HCT116 (cell line): ENCODE measurements around the gene PLA2G4C. TPM values are rescaled to one million over a fixed set of nuclear protein-coding genes. Genes with fewer than 3 reads are reported as not detected.

Experiments used
- ATAC-seq: fragments of 200-7000 bp; cut with Tn5 transposase; 2 replicates; pipeline ENCODE4 v1.9.1; 2020; ENCODE audit warnings: mild to moderate bottlenecking, moderate library complexity
- BruUV-seq: library from RNA; stranded (reverse); fragments of 400-500 nt; replicated peaks from 2 replicates; lab custom pipeline; 2021; lab: Mats Ljungman, UMichigan
- CTCF ChIA-PET: fragments of 300-600 bp; sonication (Branson Sonifier 250); formaldehyde crosslinking; loops from one replicate; lab custom pipeline; 2021; ENCODE audit warnings: antibody characterized with exemption; lab: Charles Lee
- POLR2A ChIA-PET: fragments of 300-600, 350-600 bp; sonication (Branson Sonifier 250); formaldehyde crosslinking; loops from one replicate; lab custom pipeline; 2021; ENCODE audit warnings: antibody characterized with exemption; lab: Charles Lee
- RAD21 ChIA-PET, 2 experiments: fragments of 300-600 bp; sonication (Branson Sonifier 250); formaldehyde crosslinking; loops; one replicate each; lab custom pipeline; 2023; ENCODE audit warnings: low total read pairs in 2 of 2; ENCODE audit not compliant: uncharacterized antibody in 2 of 2, unreplicated experiment in 2 of 2, low non-redundant PET in 1 of 2; lab: Charles Lee
- DNase-seq: peaks from one replicate; pipeline ENCODE4 v3.0.0-alpha.2; 2010; ENCODE audit warnings: low read depth, low spot score
- H2AFZ ChIP-seq: fragments of 200-600 bp; shearing (Covaris generic), sonication (generic); 2 replicates; pipeline ENCODE4 v1.6.1; 2017; ENCODE audit warnings: low read depth, mixed run types, mixed read lengths, antibody characterized with exemption, low read length; ENCODE audit not compliant: poor library complexity, severe bottlenecking
- H3K27ac ChIP-seq: 2 replicates; pipeline ENCODE4 v1.5.1; 2012; ENCODE audit warnings: low read depth, low read length
- H3K27me3 ChIP-seq: fragments of 200-600 bp; sonication (generic); 2 replicates; pipeline ENCODE4 v1.6.1; 2016; ENCODE audit warnings: mixed run types, low read length, mixed read lengths; ENCODE audit not compliant: insufficient read depth
- H3K36me3 ChIP-seq, 2 experiments: fragments of 200-500 bp in 1 of 2; fragments of 200-600 bp in 1 of 2; sonication (Bioruptor generic) in 1 of 2; sonication (generic) in 1 of 2; 2 replicates each; pipeline versions ENCODE4 v1.5.1 to v1.6.1; 2014 to 2016; ENCODE audit warnings: low read length in 2 of 2, inconsistent platforms in 1 of 2, mixed read lengths in 1 of 2, mixed run types in 1 of 2; ENCODE audit not compliant: insufficient read depth in 2 of 2, control insufficient read depth in 1 of 2
- H3K4me1 ChIP-seq, 2 experiments: fragments of 200-600 bp in 1 of 2; sonication (generic) in 1 of 2; 2 replicates each; pipeline versions ENCODE4 v1.5.1 to v1.6.1; 2012 to 2017; ENCODE audit warnings: low read length in 2 of 2, inconsistent platforms in 1 of 2, mild to moderate bottlenecking in 1 of 2, mixed read lengths in 1 of 2, mixed run types in 1 of 2, moderate library complexity in 1 of 2; ENCODE audit not compliant: insufficient read depth in 2 of 2, control insufficient read depth in 1 of 2
- H3K4me2 ChIP-seq: fragments of 200-600 bp; sonication (generic); 2 replicates; pipeline ENCODE4 v1.6.1; 2017; ENCODE audit warnings: mixed run types, low read length, mixed read lengths
- H3K4me3 ChIP-seq, 2 experiments: fragments of 200-600 bp in 1 of 2; sonication (generic) in 1 of 2; replicated peaks in 1 of 2; 2 replicates each; pipeline ENCODE4 v1.5.1; 2011 to 2016; ENCODE audit warnings: low read length in 2 of 2, control low read depth in 1 of 2, low read depth in 1 of 2, mild to moderate bottlenecking in 1 of 2, mixed read lengths in 1 of 2, mixed run types in 1 of 2
- H3K79me2 ChIP-seq: fragments of 200-600 bp; sonication (generic); 2 replicates; pipeline ENCODE4 v1.6.1; 2017; ENCODE audit warnings: mild to moderate bottlenecking, mixed run types, low read length, moderate library complexity, mixed read lengths; ENCODE audit not compliant: insufficient read depth
- H3K9ac ChIP-seq: fragments of 200-600 bp; sonication (generic); 2 replicates; pipeline ENCODE4 v1.6.1; 2016; ENCODE audit warnings: low read length, mixed read lengths
- H3K9me2 ChIP-seq: fragments of 200-600 bp; sonication (generic), shearing (Covaris generic); 2 replicates; pipeline ENCODE4 v1.6.1; 2017; ENCODE audit warnings: mixed run types, mild to moderate bottlenecking, moderate library complexity; ENCODE audit not compliant: insufficient read depth
- H3K9me3 ChIP-seq, 2 experiments: fragments of 200-500 bp in 1 of 2; fragments of 200-600 bp in 1 of 2; sonication (Bioruptor generic) in 1 of 2; sonication (generic) in 1 of 2; 2 replicates each; pipeline ENCODE4 v1.6.1; 2014 to 2017; ENCODE audit warnings: low read length in 2 of 2, mixed read lengths in 2 of 2, inconsistent platforms in 1 of 2, low read depth in 1 of 2, mild to moderate bottlenecking in 1 of 2, mixed run types in 1 of 2, moderate library complexity in 1 of 2; ENCODE audit not compliant: control insufficient read depth in 1 of 2, insufficient read depth in 1 of 2
- H4K20me1 ChIP-seq: fragments of 200-600 bp; sonication (generic), shearing (Covaris generic); 2 replicates; pipeline ENCODE4 v1.6.1; 2017; ENCODE audit warnings: mixed run types, mild to moderate bottlenecking, moderate library complexity; ENCODE audit not compliant: insufficient read depth
- CBX3 ChIP-seq: IDR thresholded peaks from 2 replicates; pipeline ENCODE4 v1.6.1; 2012; ENCODE audit warnings: low read depth
- CEBPB ChIP-seq: IDR thresholded peaks from 2 replicates; pipeline ENCODE4 v1.6.1; 2012; ENCODE audit warnings: low read depth
- EGR1 ChIP-seq: IDR thresholded peaks from 2 replicates; pipeline ENCODE4 v1.6.1; 2012; ENCODE audit warnings: low read depth
- ELF1 ChIP-seq: IDR thresholded peaks from 2 replicates; pipeline ENCODE4 v1.6.1; 2012; ENCODE audit warnings: low read depth, borderline replicate concordance
- EZH2 ChIP-seq: fragments of 200-600 bp; sonication (generic); IDR thresholded peaks from 2 replicates; pipeline ENCODE4 v1.6.1; 2017; ENCODE audit warnings: antibody characterized with exemption, mixed run types
- EZH2phosphoT487 ChIP-seq: fragments of 200-600 bp; IDR thresholded peaks from 2 replicates; pipeline ENCODE4 v1.6.1; 2018; ENCODE audit warnings: antibody characterized with exemption, borderline replicate concordance
- FOSL1 ChIP-seq: IDR thresholded peaks from 2 replicates; pipeline ENCODE4 v1.6.1; 2012; ENCODE audit warnings: low read depth
- JUND ChIP-seq: IDR thresholded peaks from 2 replicates; pipeline ENCODE4 v1.6.1; 2012
- POLR2AphosphoS5 ChIP-seq: IDR thresholded peaks from 2 replicates; pipeline ENCODE4 v1.6.1; 2011; ENCODE audit warnings: mild to moderate bottlenecking, low read depth, low read length, moderate library complexity
- RAD21 ChIP-seq: IDR thresholded peaks from 2 replicates; pipeline ENCODE4 v1.6.1; 2012; ENCODE audit warnings: low read depth, mild to moderate bottlenecking
- SIN3A ChIP-seq: IDR thresholded peaks from 2 replicates; pipeline ENCODE4 v1.6.1; 2012; ENCODE audit warnings: low read depth
- SP1 ChIP-seq: IDR thresholded peaks from 2 replicates; pipeline ENCODE4 v1.6.1; 2012; ENCODE audit warnings: low read depth
- SRF ChIP-seq: IDR thresholded peaks from 2 replicates; pipeline ENCODE4 v1.6.1; 2012; ENCODE audit warnings: low read depth
- TCF7L2 ChIP-seq: IDR thresholded peaks from 2 replicates; pipeline ENCODE4 v1.7.0; 2011; ENCODE audit warnings: borderline replicate concordance, inconsistent platforms; ENCODE audit not compliant: insufficient read depth, insufficient read length; ENCODE audit errors: extremely low read depth
- YY1 ChIP-seq: IDR thresholded peaks from 2 replicates; pipeline ENCODE4 v1.6.1; 2011; ENCODE audit warnings: low read length, low read depth, moderate library complexity, mild to moderate bottlenecking; ENCODE audit not compliant: insufficient replicate concordance; ENCODE audit errors: extremely low read depth
- ZFX ChIP-seq: fragments of 450-650 bp; IDR thresholded peaks from 2 replicates; pipeline ENCODE4 v1.6.1; 2017
- ZNF274 ChIP-seq: fragments of 200-500 bp; sonication (Bioruptor generic); IDR thresholded peaks from 2 replicates; pipeline ENCODE4 v1.6.1; 2014; ENCODE audit warnings: mild to moderate bottlenecking, low read depth, low read length, inconsistent platforms
- intact Hi-C: fragments of 100-400 bp; cut with micrococcal nuclease; formaldehyde crosslinking; loops from 2 replicates; pipeline ENCODE4 v1.10.0; 2022
- total RNA-seq: library from RNA; stranded (reverse); gene quantifications from one replicate; pipeline ENCODE4 v1.2.1, GENCODE V29; 2021; ENCODE audit not compliant: unreplicated experiment
- TF ChIP-seq, protein P1 (sequence below): IDR thresholded peaks from 2 replicates; pipeline ENCODE4 v1.6.1; 2011; ENCODE audit warnings: mild to moderate bottlenecking, low read length, moderate library complexity; ENCODE audit not compliant: insufficient replicate concordance; ENCODE audit errors: extremely low read depth
- TF ChIP-seq, protein P2 (sequence below): IDR thresholded peaks from 2 replicates; pipeline ENCODE4 v1.6.1; 2012
- TF ChIP-seq, protein P3 (sequence below): IDR thresholded peaks from 2 replicates; pipeline ENCODE4 v1.6.1; 2012
- TF ChIP-seq, protein P4 (sequence below), 3 experiments: fragments of 200-600 bp in 1 of 3; sonication (generic) in 1 of 3; IDR thresholded peaks in 2 of 3; conservative IDR thresholded peaks in 1 of 3; 2 replicates each; pipeline ENCODE4 v1.5.1; 2012 to 2017; ENCODE audit warnings: low read depth in 2 of 3, low read length in 2 of 3, antibody characterized with exemption in 1 of 3, borderline replicate concordance in 1 of 3, control low read depth in 1 of 3, mild to moderate bottlenecking in 1 of 3, mixed read lengths in 1 of 3, mixed run types in 1 of 3, moderate library complexity in 1 of 3; ENCODE audit not compliant: insufficient read depth in 1 of 3

Gene PLA2G4C
- total RNA-seq, 1 experiment from 2014 or later = 1.7 TPM

GRCh38 chr19:48004236-48004635 lies 106.4 kb downstream of the PLA2G4C start (continued):
- no peak for TF ChIP-seq RAD21
- TF ChIP-seq SRF = no peak
- TF ChIP-seq, protein P1, sequence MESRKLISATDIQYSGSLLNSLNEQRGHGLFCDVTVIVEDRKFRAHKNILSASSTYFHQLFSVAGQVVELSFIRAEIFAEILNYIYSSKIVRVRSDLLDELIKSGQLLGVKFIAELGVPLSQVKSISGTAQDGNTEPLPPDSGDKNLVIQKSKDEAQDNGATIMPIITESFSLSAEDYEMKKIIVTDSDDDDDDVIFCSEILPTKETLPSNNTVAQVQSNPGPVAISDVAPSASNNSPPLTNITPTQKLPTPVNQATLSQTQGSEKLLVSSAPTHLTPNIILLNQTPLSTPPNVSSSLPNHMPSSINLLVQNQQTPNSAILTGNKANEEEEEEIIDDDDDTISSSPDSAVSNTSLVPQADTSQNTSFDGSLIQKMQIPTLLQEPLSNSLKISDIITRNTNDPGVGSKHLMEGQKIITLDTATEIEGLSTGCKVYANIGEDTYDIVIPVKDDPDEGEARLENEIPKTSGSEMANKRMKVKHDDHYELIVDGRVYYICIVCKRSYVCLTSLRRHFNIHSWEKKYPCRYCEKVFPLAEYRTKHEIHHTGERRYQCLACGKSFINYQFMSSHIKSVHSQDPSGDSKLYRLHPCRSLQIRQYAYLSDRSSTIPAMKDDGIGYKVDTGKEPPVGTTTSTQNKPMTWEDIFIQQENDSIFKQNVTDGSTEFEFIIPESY = no peak
- TF ChIP-seq, protein P2, sequence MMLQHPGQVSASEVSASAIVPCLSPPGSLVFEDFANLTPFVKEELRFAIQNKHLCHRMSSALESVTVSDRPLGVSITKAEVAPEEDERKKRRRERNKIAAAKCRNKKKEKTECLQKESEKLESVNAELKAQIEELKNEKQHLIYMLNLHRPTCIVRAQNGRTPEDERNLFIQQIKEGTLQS = no peak
- TF ChIP-seq, all 23 proteins: peak for 0

GRCh38 chr19:48000846-48001245 lies 109.8 kb downstream of the PLA2G4C start:
- Histone ChIP-seq H3K4me3 (no peak overlapping the region), H3K36me3 (no peaks in the 10 kb centered on the region), H3K27me3 (no peaks in the 10 kb centered on the region), H3K9ac (no peak overlapping the region), H3K9me2 (no peaks in the 10 kb centered on the region), H3K4me2 (no peak overlapping the region), H2AFZ (no peak overlapping the region), H3K79me2 (no peaks in the 10 kb centered on the region), H3K9me3 (no peaks in the 10 kb centered on the region), H4K20me1 (no peaks in the 10 kb centered on the region), H3K27ac (no peak overlapping the region), H3K4me1 (no peaks in the 10 kb centered on the region)
- DNase-seq (no peak), ATAC-seq (no peak)
- no peak for TF ChIP-seq EGR1
- TF ChIP-seq, protein P3, sequence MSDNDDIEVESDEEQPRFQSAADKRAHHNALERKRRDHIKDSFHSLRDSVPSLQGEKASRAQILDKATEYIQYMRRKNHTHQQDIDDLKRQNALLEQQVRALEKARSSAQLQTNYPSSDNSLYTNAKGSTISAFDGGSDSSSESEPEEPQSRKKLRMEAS = no peak
- no peak for TF ChIP-seq YY1
- TF ChIP-seq ZNF274 = no peak
- no peak for TF ChIP-seq TCF7L2
- no peak for TF ChIP-seq SRF
- no peak for TF ChIP-seq POLR2AphosphoS5
- no peak for TF ChIP-seq CEBPB
- no peak for TF ChIP-seq JUND
- TF ChIP-seq RAD21 = no peak
- no peak for TF ChIP-seq CBX3
- no peak for TF ChIP-seq FOSL1
- TF ChIP-seq, protein P2 = no peak
- no peak for TF ChIP-seq ELF1
- TF ChIP-seq EZH2 = no peak
- TF ChIP-seq, protein P4, sequence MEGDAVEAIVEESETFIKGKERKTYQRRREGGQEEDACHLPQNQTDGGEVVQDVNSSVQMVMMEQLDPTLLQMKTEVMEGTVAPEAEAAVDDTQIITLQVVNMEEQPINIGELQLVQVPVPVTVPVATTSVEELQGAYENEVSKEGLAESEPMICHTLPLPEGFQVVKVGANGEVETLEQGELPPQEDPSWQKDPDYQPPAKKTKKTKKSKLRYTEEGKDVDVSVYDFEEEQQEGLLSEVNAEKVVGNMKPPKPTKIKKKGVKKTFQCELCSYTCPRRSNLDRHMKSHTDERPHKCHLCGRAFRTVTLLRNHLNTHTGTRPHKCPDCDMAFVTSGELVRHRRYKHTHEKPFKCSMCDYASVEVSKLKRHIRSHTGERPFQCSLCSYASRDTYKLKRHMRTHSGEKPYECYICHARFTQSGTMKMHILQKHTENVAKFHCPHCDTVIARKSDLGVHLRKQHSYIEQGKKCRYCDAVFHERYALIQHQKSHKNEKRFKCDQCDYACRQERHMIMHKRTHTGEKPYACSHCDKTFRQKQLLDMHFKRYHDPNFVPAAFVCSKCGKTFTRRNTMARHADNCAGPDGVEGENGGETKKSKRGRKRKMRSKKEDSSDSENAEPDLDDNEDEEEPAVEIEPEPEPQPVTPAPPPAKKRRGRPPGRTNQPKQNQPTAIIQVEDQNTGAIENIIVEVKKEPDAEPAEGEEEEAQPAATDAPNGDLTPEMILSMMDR (IDR thresholded peaks at IDR 0.05 in 2 of 3, conservative IDR thresholded peaks at IDR 0.05 in 1 of 3; ENCODE audit: borderline replicate concordance in 1 of 3, insufficient read depth in 1 of 3, low read depth in 2 of 3, low read length in 2 of 3) = no peak
- TF ChIP-seq SIN3A = no peak
- no peak for TF ChIP-seq EZH2phosphoT487
- no peak for TF ChIP-seq SP1
- TF ChIP-seq ZFX = no peak
- intact Hi-C loops = no loop called here
- CTCF ChIA-PET = no interaction called here
- POLR2A ChIA-PET = no interaction called here
- RAD21 ChIA-PET = no interaction called here
- BruUV-seq = no TSS peak
